GM19035 (cell line): Measurements from ENCODE around the gene PCARE.

ENCODE experiments used
- ATAC-seq: cut with Tn5 transposase; IDR thresholded peaks from one replicate; pipeline ENCODE4 v1.9.1; 2021; ENCODE audit not compliant: unreplicated experiment

Gene PCARE

GRCh38 chr2:29063646-29064345, 10.5 kb downstream of the PCARE start:
- no peak for ATAC-seq

DNA sequence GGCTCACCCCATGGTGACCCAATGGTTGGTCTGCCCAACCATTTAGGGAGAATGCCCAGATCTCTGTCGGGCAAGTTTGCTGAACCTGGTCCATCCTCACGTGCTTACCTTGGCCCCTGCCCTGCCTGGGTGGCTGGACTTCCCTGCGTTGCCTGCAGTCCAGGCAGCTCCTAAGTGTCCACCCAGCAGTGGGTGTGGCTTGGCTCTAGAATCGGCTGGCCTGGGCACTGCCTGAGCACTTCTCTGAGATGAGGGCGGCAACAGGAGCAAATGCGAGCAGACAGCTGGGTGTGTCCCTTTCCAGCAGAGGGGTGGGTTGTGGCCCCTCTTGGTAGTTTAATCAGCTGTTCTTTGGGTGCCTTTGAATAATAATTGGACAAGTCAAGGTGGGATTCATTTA, 11.3 kb downstream of the PCARE start:
- no peak for ATAC-seq

DNA sequence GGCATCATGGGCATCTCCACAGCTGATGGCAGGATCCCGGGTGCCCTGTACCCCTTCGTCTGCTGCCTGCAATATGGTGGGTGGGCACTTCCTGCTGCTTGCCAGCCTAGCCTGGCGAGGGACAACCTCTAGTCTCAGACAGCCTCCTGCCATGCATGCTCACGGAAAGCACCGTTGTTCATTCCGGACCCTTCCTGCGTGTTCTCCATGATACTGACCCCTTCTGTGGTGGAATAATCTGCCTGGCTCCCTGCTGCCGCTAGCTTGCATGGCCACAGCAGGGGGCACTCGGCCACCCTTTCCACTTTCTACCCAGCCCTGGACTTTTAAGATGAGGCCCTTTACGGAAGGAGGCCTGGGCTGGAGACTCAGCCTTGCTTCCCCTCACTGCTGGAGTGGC, 12.0 kb downstream of the PCARE start:
- ATAC-seq = no peak

- no peak for ATAC-seq
Observed at GRCh38 chr2:29061616-29062015, 12.7 kb downstream of the PCARE start.

GRCh38 chr2:29061176-29061575, 13.1 kb downstream of the PCARE start:
- ATAC-seq = no peak

GRCh38 chr2:29060441-29060840, 13.9 kb downstream of the PCARE start:
- ATAC-seq = no peak

GRCh38 chr2:29059624-29060023, 14.7 kb downstream of the PCARE start:
- ATAC-seq = no peak

DNA sequence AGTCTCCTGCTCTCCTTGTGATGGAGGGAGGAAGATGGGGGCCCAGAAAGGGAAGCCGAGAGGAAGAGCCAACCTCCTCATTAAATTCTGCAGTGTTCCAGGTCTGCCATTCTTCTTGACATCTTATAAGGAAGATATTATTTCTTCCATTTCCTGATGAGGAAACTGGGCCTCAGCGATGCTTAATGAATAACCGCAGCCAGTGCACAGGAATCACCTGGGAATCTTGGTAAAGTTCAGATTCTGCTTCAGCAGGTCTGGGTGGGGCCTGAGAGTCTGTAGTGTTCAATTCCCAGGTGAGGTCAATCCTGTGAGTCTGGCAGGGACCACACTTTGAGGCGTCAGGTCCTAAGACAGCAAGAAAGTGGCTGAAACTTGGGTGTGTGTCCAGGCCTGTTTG, 17.3 kb downstream of the PCARE start:
- ATAC-seq = no peak

- ATAC-seq = no peak
Observed at GRCh38 chr2:29056452-29056851, 17.9 kb downstream of the PCARE start.

GRCh38 chr2:29055601-29056000, 18.7 kb downstream of the PCARE start:
- ATAC-seq = no peak

DNA sequence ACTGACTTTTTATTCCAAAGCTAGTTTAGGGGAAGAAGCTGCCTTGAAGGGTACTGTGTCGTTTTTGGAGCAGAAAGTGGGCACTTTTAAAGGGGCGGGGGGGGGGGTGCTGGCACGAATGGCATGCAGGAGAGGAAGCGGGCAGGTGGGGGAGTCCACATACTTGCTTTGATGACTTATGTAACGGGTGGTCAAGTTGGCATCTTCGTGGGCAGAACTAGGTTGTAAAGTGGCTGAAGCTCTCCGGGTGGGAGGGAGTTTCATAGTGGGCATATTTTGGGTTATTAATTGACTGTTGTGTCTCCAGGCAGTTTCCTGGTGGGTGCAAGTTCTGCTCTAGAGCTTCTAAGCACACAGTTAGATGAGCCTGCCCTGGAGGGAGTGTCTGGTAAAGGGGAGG, 19.9 kb downstream of the PCARE start:
- ATAC-seq = no peak

DNA sequence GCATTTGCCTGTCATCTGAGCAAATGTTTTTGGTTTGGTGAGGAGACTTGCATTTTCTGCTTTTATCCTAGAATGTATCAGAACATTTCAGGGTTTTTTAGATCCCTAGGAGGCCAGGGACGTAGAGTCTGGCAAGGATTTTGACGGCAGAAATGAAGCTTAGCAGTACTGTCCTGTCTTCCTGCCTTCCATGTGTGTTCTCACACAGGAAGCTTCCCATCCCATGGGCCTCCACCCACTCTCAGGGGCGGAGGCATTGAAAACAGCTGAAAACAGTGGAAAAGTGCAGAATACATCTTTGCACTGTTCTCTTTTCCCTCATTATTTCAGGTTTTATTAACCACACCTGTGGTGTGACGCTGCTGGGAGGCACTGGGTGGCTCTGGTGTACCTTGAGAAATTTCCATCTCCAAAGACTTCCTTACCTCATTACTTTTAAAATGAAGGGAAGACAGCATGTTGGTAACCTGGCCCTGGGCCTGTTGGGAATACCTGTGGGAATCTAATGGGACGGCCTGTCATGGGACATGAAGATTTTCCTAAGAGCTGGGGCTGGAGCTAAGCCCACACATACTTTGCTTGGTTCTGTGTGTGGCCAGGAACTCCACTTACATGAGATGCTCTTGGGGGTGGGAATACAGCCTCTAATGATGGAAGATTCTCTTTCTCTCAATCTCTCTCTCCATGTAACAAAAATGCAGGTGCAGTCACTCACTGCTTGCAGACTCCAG, 20.5 kb downstream of the PCARE start:
- no peak for ATAC-seq

GRCh38 chr2:29053223-29053622, 21.1 kb downstream of the PCARE start:
- no peak for ATAC-seq

DNA sequence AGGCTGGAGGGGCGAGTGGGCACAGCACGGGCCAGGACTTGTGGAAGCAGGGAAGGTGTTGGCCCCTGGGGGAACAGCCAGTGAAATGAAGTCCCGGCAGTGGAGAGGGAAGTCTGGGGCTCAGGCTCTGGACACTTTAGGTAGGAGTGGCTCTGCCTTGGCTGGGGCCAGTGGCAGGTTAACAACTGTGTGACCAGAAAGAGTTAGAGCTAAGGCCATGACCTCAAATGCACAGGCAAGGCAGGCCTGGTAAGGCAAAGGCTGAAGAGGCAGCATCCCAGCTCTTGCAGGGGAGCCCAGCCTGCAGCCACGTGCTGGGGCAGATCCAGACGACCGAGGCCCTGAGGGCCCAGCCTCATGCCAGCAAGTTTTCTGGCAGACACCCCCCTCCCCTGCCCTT, 21.5 kb downstream of the PCARE start:
- ATAC-seq = no peak

DNA sequence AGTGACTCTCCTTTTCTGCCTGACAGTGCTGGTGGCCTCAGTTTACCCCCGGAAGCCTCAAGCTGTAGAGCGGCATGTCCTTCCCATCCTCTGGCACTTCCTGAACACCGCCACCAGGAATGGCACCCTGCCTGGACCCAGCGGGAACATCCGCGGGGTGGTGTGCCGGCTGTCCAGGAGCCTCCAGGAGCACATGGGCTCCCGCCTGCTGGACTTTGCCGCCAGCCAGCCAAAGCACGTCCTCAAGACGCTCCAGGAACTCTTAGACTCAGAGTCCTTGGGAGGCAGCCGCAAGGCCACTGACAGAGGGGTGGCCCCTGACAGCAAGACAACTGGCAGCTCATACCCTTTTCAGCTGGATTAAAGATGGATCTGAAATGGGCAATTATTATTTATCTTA, 22.6 kb downstream of the PCARE start:
- ATAC-seq = no peak

- ATAC-seq = no peak
Observed at GRCh38 chr2:29050591-29050990, 23.7 kb downstream of the PCARE start.

DNA sequence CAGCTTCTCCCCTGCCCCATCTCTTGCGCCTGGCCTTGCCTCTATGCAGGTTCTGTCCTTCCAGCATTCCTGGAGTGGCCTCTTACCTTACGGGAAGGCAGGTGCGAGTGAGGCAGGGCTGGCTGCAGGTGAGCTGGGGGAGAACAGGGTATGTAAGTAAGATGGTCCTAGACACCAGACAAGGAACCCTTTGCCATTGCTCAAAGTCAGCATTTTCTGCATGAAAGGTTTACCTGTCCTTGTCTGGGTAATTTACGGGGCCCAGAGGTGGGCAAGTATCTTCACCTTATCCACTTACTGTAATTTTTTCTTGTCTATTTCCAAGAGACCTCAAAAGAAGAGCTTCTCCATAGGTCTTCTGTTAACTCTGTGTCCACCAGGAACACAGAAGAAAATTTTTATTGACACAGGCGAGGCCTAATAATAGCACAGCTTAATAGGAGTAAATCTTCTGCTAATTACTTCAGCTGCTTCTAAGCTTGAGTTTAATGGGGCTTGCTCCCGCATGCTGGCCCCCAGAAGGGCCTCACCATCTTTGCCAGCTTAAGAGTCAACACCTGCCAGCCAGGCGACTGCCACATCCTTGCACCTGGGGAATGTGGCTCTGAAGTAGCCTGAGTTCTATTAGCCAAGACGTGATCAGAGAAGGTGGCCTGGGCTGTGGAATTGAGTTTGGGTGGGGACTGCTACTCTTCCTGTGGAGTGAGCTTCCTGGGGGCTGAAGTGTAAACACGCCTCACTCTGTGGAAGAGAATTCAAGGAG, 27.1 kb downstream of the PCARE start:
- ATAC-seq = no peak

DNA sequence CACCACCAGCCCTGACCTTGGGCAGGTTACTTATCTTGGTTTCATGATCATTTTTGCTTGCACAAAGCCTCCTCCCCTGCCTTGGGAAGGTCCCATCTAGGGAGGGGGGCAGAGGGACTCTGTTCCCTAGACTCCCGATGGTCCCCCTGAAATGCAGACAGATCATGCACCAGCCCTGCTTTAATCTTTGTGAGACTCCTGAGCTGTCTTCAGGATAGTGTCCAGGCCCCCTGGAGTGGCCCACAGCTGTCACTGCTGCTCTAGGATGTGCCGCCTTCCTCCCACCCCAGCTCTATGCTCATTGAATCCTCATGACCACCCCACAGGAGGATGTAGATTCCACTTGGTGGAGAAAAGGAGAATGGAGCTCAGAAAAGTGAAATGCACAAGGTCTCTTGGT, 28.0 kb downstream of the PCARE start:
- ATAC-seq = no peak

DNA sequence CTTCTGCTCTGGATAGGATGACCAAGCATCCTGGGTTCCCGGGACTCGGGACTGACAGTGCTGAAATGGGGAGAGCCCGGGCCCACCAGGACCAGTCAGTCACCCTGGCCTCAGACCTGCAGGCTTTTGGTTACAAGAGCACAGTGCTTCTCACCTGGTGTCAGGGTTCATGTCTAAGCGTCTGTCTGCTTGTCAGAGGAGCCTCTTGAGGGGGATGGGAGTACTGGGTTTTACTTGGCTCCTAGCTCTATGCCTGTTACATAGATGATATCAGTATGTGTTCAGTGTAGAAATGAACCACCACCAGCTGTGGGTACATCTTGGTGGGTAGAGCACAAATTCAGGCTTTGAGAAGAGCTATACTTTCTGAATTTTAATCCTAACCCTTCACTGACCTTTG, 29.9 kb downstream of the PCARE start:
- ATAC-seq = no peak

- no peak for ATAC-seq
Observed at GRCh38 chr2:29042561-29043075, 31.7 kb downstream of the PCARE start.

DNA sequence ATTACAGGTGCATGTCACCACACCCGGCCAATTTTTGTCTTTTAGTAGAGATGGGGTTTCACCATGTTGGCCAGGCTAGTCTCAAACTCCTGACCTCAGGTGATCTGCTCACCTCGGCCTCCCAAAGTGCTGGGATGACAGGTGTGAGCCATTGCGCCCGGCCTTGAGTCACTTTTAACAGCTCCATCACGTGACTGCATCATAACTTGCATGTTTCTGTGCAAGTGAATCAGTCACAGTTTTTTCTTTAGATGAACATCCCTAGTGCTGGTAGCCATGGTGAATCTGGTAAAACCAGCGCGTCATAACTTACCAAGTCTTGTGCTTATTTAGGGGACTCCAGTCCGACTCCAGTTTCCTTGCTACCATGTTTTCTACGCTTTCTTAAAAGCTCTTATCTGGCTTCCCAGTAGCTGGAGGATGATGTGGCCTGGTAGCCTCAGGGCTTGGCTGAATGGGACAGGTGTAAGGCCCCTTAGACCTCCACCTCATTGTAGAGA, 33.1 kb downstream of the PCARE start:
- no peak for ATAC-seq

DNA sequence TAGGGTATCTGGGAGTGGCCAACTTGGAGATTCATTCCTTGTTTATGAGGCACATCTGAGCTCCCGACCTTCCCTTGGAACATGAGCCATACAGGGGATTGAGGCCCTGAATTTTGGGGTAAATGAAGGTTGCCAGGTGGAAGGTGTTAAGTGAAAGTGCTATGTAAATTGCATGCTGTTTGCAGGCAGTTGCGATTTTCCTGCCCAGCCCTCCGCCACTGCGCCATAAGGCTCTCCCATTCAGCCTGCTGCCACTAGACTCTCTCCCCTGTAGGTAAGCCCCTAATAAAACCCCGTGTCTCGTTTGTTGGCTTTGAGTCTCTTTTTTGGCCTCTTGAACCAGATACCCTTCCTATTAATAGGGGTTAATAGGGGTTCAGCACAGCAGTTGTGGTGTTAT, 33.8 kb downstream of the PCARE start:
- peak; percentile 10 for ATAC-seq
